ENCODE data around the gene ATP5PD.
A peak's percentile ranks its signal among the peaks of the same experiment; 100 is the strongest.

Gene ATP5PD

DNA sequence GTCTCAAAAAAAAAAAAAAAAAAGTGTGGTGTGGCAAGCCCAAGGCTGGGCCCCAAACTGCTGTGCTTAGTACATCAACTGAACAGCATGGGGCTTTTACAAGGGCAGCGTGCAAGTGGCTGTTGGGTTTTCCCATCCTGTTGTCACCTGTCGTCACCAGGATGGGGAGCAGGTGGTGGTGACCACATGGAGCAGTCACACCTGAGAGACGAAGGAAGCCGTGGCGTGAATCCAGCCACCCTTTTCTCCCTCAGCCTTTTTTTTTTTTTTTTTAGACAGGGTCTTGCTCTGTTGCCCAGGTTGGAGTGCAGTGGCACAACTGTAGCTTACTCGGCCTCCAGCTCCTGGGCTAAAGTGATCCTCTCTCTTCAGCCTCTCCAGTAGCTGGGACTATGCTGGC is 38.4 kb downstream of the ATP5PD start:
- Histone ChIP-seq H3K9me3 (ENCODE audit: control insufficient read depth, insufficient read depth, low read depth, low read length) (no peaks in the 10 kb centered on the region), H3K4me3 (ENCODE audit: low read depth, low read length) (no peak overlapping the region), H3K36me3 (ENCODE audit: control insufficient read depth in 2 of 2, insufficient read depth in 1 of 2, low read length in 2 of 2) (peaks cover 0 to 16% of the 10 kb centered on the region in 2 experiments; a peak in 1 of 3 replicates), H3K27ac (ENCODE audit: extremely low read depth, low read depth, low read length) (no peak overlapping the region), H3K4me1 (ENCODE audit: control insufficient read depth, insufficient read depth, low read length) (peaks cover 21% of the 10 kb centered on the region)
- POLR2A ChIA-PET: interaction anchor here (0.6 to 1.6 kb wide), 4 partner anchors 18 to 24 kb away, joined by 3 to 9 read pairs (median 4); partner anchors contain the start of gene CDR2L
- TF ChIP-seq ZNF175 (tag by site-specific recombination; IDR thresholded peaks at IDR 0.05): no peak
- TF ChIP-seq, protein P1, sequence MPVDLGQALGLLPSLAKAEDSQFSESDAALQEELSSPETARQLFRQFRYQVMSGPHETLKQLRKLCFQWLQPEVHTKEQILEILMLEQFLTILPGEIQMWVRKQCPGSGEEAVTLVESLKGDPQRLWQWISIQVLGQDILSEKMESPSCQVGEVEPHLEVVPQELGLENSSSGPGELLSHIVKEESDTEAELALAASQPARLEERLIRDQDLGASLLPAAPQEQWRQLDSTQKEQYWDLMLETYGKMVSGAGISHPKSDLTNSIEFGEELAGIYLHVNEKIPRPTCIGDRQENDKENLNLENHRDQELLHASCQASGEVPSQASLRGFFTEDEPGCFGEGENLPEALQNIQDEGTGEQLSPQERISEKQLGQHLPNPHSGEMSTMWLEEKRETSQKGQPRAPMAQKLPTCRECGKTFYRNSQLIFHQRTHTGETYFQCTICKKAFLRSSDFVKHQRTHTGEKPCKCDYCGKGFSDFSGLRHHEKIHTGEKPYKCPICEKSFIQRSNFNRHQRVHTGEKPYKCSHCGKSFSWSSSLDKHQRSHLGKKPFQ (tag by site-specific recombination; IDR thresholded peaks at IDR 0.05): peak; percentile 62; the same call in 1 of the 2 replicates
- TF ChIP-seq, protein P2, sequence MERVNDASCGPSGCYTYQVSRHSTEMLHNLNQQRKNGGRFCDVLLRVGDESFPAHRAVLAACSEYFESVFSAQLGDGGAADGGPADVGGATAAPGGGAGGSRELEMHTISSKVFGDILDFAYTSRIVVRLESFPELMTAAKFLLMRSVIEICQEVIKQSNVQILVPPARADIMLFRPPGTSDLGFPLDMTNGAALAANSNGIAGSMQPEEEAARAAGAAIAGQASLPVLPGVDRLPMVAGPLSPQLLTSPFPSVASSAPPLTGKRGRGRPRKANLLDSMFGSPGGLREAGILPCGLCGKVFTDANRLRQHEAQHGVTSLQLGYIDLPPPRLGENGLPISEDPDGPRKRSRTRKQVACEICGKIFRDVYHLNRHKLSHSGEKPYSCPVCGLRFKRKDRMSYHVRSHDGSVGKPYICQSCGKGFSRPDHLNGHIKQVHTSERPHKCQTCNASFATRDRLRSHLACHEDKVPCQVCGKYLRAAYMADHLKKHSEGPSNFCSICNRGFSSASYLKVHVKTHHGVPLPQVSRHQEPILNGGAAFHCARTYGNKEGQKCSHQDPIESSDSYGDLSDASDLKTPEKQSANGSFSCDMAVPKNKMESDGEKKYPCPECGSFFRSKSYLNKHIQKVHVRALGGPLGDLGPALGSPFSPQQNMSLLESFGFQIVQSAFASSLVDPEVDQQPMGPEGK (tag by site-specific recombination; IDR thresholded peaks at IDR 0.05): peak; percentile 39; the same call in 1 of the 2 replicates
- peak; percentile 33 for TF ChIP-seq ZBTB8A (tag by site-specific recombination; IDR thresholded peaks at IDR 0.05)
- no peak for TF ChIP-seq EGR2 (tag by site-specific recombination; IDR thresholded peaks at IDR 0.05; ENCODE audit: low read depth)
- TF ChIP-seq, protein P3, sequence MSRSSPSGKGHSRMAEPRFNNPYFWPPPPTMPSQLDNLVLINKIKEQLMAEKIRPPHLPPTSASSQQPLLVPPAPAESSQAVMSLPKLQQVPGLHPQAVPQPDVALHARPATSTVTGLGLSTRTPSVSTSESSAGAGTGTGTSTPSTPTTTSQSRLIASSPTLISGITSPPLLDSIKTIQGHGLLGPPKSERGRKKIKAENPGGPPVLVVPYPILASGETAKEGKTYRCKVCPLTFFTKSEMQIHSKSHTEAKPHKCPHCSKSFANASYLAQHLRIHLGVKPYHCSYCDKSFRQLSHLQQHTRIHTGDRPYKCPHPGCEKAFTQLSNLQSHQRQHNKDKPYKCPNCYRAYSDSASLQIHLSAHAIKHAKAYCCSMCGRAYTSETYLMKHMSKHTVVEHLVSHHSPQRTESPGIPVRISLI (tag by site-specific recombination; IDR thresholded peaks at IDR 0.05): peak; percentile 83
- TF ChIP-seq FEZF1 (tag by site-specific recombination; IDR thresholded peaks at IDR 0.05): peak; percentile 75
- TF ChIP-seq ZNF157 (tag by site-specific recombination; IDR thresholded peaks at IDR 0.05): no peak
- TF ChIP-seq, protein P4, sequence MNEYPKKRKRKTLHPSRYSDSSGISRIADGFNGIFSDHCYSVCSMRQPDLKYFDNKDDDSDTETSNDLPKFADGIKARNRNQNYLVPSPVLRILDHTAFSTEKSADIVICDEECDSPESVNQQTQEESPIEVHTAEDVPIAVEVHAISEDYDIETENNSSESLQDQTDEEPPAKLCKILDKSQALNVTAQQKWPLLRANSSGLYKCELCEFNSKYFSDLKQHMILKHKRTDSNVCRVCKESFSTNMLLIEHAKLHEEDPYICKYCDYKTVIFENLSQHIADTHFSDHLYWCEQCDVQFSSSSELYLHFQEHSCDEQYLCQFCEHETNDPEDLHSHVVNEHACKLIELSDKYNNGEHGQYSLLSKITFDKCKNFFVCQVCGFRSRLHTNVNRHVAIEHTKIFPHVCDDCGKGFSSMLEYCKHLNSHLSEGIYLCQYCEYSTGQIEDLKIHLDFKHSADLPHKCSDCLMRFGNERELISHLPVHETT (tag by site-specific recombination; IDR thresholded peaks at IDR 0.05): no peak
- TF ChIP-seq SCRT2 (tag by site-specific recombination; IDR thresholded peaks at IDR 0.05): peak; percentile 64
- peak; percentile 99 for TF ChIP-seq ZNF121 (tag by site-specific recombination; IDR thresholded peaks at IDR 0.05)
- peak; percentile 91 for TF ChIP-seq ZIC2 (tag by site-specific recombination; IDR thresholded peaks at IDR 0.05)
- no peak for TF ChIP-seq ZNF23 (tag by site-specific recombination; IDR thresholded peaks at IDR 0.05; ENCODE audit: borderline replicate concordance)
- TF ChIP-seq, protein P5, sequence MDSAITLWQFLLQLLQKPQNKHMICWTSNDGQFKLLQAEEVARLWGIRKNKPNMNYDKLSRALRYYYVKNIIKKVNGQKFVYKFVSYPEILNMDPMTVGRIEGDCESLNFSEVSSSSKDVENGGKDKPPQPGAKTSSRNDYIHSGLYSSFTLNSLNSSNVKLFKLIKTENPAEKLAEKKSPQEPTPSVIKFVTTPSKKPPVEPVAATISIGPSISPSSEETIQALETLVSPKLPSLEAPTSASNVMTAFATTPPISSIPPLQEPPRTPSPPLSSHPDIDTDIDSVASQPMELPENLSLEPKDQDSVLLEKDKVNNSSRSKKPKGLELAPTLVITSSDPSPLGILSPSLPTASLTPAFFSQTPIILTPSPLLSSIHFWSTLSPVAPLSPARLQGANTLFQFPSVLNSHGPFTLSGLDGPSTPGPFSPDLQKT (IDR thresholded peaks at IDR 0.05; ENCODE audit: borderline replicate concordance, low read depth, low read length): no peak
- TF ChIP-seq SCRT1 (tag by site-specific recombination; IDR thresholded peaks at IDR 0.05; ENCODE audit: borderline replicate concordance): peak; percentile 87
- CTCF ChIA-PET: interaction anchor here (1.6 to 4.0 kb wide), 2 partner anchors 15 to 47 kb away, joined by 8 to 37 read pairs; no protein-coding TSS in a partner anchor

DNA sequence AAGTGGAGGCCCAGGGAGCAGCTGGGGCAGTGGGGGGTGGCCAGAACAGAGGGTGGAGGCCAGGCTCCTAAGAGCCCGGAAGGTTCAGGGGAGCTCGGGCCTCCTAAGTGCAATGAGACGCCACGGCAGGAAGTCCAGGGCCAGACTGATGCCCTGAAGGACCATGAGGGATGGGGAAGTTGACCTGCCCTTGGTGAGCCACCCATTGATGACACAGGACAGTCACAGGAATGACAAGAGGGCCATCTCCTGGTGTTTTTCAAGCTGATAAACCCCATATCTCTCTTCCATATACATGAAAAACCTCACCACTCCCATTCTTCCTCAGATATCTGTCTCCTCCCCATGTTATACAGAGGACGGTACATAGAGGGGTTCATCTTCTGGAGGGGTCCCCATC is 40.1 kb downstream of the ATP5PD start:
- ChIA-PET CTCF (interaction anchor here (1.2 to 4.0 kb wide), 4 partner anchors 13 to 49 kb away, joined by 5 to 37 read pairs (median 5); no protein-coding TSS in a partner anchor), POLR2A (interaction anchor here (0.8 to 1.9 kb wide), 3 partner anchors 18 to 45 kb away, joined by 3 to 7 read pairs (median 4); partner anchors contain the start of gene CDR2L)
- TF ChIP-seq ZNF645 (tag by site-specific recombination; IDR thresholded peaks at IDR 0.05): no peak
- TF ChIP-seq ZNF654 (tag by site-specific recombination; IDR thresholded peaks at IDR 0.05; ENCODE audit: low read depth): peak; percentile 47
- Histone ChIP-seq H3K4me1 (ENCODE audit: control insufficient read depth, insufficient read depth, low read length) (peaks cover 15% of the 10 kb centered on the region), H3K9me3 (ENCODE audit: control insufficient read depth, insufficient read depth, low read depth, low read length) (no peaks in the 10 kb centered on the region), H3K4me3 (ENCODE audit: low read depth, low read length) (no peak overlapping the region), H3K36me3 (ENCODE audit: control insufficient read depth in 2 of 2, insufficient read depth in 1 of 2, low read length in 2 of 2) (peaks cover 0 to 33% of the 10 kb centered on the region in 2 experiments; a peak in 1 of 3 replicates), H3K27ac (ENCODE audit: extremely low read depth, low read depth, low read length) (no peak overlapping the region)
